Measurements from ENCODE around the gene MBD4. TPM values are rescaled to one million over a fixed set of nuclear protein-coding genes. Genes with fewer than 3 reads are reported as not detected.

The MBD4 gene
- total and polyA plus RNA-seq, 10 donors: 40.0 to 72.6 (median 55.2) TPM

DNA sequence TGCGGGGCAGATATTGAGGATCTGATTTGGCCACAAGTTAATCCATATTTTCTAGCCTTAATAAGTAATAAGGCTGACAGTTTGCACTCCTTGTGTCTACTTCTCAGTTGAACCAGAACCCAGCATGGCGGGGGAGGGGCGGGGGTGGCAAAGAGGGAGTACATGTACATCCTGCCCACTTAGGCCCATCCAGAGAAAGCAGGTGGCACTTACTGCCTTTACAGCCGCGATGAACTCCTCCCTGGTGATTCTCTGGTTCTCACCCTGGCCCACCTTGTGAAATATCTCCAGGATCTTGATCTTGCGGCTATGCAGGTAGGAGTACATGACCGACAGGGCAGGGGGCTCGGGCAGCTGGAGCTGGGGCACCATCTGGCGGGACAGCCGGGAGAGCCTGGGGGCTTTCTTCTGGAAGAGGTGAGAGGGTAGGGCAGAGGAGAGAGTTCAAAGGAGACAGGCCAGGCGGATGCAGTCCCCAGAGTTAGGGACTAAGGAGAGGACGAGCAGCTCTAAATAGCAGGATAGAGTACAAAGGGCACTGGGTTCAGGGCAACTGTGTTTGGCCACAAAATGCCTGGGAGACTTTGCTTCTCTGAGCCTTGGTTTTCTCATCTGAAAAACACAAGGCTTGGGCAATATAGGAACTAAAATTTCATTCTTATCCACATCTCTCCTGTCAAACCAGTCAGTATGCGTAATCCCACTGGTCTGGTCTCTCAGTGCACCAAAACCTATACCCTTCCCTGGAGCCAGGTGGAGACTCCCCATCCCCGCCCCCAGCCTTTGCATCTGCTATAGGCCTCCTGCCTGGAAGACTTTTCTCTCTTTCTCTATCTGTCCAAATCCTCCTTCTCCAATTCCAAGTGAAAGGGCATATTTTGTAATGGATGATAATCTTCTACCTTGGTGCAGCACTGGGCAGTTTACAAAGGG lies 21.4 kb downstream of the MBD4 start:
- H3K4me1 ChIP-seq: peaks cover 0 to 6% (median 0%) of the 10 kb centered on the region in 6 donors
- 89 to 95% (median 94%) methylated on average over 14 of the region's 14 CpGs for WGBS, 5 donors
- H3K36me3 ChIP-seq: no peaks in the 10 kb centered on the region
- no peaks in the 10 kb centered on the region for H3K9me3 ChIP-seq
- DNase-seq: no peak
- no peaks in the 10 kb centered on the region for H3K27me3 ChIP-seq (replicated peaks in 1 of 7)
- H3K27ac ChIP-seq: peak overlapping the region in 3 of 8 donors; percentile 28 to 40 (median 29)
- intact Hi-C loops (cut with DNase I; ENCODE audit: low total_unique reads): no loop called here
- no peak overlapping the region for H3K4me3 ChIP-seq
- TF ChIP-seq, protein P1, sequence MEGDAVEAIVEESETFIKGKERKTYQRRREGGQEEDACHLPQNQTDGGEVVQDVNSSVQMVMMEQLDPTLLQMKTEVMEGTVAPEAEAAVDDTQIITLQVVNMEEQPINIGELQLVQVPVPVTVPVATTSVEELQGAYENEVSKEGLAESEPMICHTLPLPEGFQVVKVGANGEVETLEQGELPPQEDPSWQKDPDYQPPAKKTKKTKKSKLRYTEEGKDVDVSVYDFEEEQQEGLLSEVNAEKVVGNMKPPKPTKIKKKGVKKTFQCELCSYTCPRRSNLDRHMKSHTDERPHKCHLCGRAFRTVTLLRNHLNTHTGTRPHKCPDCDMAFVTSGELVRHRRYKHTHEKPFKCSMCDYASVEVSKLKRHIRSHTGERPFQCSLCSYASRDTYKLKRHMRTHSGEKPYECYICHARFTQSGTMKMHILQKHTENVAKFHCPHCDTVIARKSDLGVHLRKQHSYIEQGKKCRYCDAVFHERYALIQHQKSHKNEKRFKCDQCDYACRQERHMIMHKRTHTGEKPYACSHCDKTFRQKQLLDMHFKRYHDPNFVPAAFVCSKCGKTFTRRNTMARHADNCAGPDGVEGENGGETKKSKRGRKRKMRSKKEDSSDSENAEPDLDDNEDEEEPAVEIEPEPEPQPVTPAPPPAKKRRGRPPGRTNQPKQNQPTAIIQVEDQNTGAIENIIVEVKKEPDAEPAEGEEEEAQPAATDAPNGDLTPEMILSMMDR (IDR thresholded peaks at IDR 0.05 in 8 of 11, conservative IDR thresholded peaks at IDR 0.05 in 3 of 11): no peak
- TF ChIP-seq POLR2AphosphoS5 (IDR thresholded peaks at IDR 0.05) (no peak), POLR2A (IDR thresholded peaks at IDR 0.05) (no peak)

DNA sequence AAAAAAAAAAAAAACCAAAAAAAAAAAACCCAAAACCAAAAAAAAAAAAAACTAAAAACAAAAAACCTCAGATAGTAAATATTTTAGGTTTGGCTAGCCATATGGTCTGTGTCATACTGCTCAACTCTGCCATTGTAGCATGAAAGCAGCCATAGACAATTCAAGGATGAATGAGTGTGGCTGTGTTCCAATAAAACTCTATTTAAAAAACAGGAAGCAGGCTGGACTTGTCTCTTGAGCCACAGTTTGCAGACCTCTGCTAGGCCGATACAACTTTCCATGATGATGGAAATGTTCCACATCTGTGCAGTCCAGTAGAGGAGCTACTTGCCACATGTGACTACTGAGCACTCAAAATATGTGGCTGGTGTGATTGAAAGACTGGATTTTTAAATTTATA lies 22.4 kb downstream of the MBD4 start:
- 28 to 56% (median 42%) methylated on average over 1 of the region's 1 CpG for WGBS, 5 donors

DNA sequence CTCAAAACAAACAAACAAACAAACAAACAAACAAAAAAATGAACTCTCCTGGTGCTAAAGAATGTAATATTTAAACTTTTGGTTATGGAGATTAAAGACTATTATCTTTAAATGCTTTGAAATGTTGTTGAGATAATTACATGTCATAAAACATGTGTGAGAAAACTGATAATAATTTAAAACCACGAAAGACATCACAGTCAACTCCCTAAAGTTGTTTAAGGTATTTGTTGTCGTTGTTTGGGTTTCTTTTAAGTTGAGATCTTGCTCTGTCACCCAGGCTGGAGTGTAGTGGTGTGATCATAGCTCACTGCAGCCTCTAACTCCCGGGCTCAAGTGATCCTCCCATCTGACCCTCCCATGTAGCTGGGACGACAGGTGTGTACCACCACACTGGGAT lies 23.3 kb downstream of the MBD4 start:
- TF ChIP-seq, protein P1 (IDR thresholded peaks at IDR 0.05 in 8 of 11, conservative IDR thresholded peaks at IDR 0.05 in 3 of 11): no peak
- no peak for TF ChIP-seq POLR2AphosphoS5 (IDR thresholded peaks at IDR 0.05)
- intact Hi-C loops (cut with DNase I; ENCODE audit: low total_unique reads): no loop called here
- H3K36me3 ChIP-seq: no peaks in the 10 kb centered on the region
- peaks cover 0 to 6% (median 0%) of the 10 kb centered on the region in 6 donors for H3K4me1 ChIP-seq
- WGBS, 5 donors: 69 to 94% (median 92%) methylated on average over 4 of the region's 4 CpGs
- no peak for DNase-seq
- H3K27me3 ChIP-seq (replicated peaks in 1 of 7): no peaks in the 10 kb centered on the region
- H3K9me3 ChIP-seq: no peaks in the 10 kb centered on the region
- no peak overlapping the region for H3K4me3 ChIP-seq
- no peak overlapping the region for H3K27ac ChIP-seq

More for the DNA sequence above, 22.4 kb downstream of the MBD4 start:
- TF ChIP-seq, protein P1 (IDR thresholded peaks at IDR 0.05 in 8 of 11, conservative IDR thresholded peaks at IDR 0.05 in 3 of 11): no peak
- TF ChIP-seq POLR2AphosphoS5 (IDR thresholded peaks at IDR 0.05) (no peak), POLR2A (IDR thresholded peaks at IDR 0.05) (no peak)
- H3K9me3 ChIP-seq: no peaks in the 10 kb centered on the region
- peaks cover 0 to 6% (median 0%) of the 10 kb centered on the region in 6 donors for H3K4me1 ChIP-seq
- H3K27ac ChIP-seq: peak overlapping the region in 4 of 8 donors; percentile 28 to 63 (median 34)
- no peak overlapping the region for H3K4me3 ChIP-seq
- intact Hi-C loops (cut with DNase I; ENCODE audit: low total_unique reads): no loop called here
- H3K27me3 ChIP-seq (replicated peaks in 1 of 7): no peaks in the 10 kb centered on the region
- H3K36me3 ChIP-seq: no peaks in the 10 kb centered on the region
- no peak for DNase-seq

DNA sequence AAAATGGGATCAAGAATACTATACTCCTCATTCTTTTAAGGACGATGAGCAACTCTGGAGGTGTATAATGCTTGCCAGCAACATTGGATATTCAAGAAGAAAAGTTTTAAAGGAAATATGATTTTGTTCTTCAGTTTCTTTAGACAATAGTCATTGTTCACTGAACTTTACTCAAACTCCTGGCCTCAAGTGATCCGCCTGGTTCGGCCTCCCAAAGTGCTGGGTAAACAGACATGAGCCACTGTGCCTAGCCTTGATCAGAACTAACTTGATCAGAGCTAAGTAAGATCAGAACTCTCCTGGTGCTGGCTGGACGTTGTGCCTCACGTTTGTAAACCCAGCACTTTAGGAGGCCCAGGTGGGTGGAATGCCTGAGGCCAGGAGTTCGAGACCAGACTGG lies 23.9 kb downstream of the MBD4 start:
- Histone ChIP-seq H3K4me1 (peaks cover 0 to 6% (median 0%) of the 10 kb centered on the region in 6 donors), H3K9me3 (no peaks in the 10 kb centered on the region), H3K27ac (no peak overlapping the region), H3K36me3 (no peaks in the 10 kb centered on the region), H3K27me3 (replicated peaks in 1 of 7) (no peaks in the 10 kb centered on the region), H3K4me3 (no peak overlapping the region)
- intact Hi-C loops (cut with DNase I; ENCODE audit: low total_unique reads): no loop called here
- WGBS, 5 donors: 85 to 96% (median 90%) methylated on average over 6 of the region's 6 CpGs
- TF ChIP-seq, protein P1 (IDR thresholded peaks at IDR 0.05 in 8 of 11, conservative IDR thresholded peaks at IDR 0.05 in 3 of 11): no peak
- no peak for TF ChIP-seq POLR2A (IDR thresholded peaks at IDR 0.05)
- no peak for TF ChIP-seq POLR2AphosphoS5 (IDR thresholded peaks at IDR 0.05)
- no peak for DNase-seq
